ENCODE data around the gene PCNX1. TPM values are rescaled to one million over a fixed set of nuclear protein-coding genes. Genes with fewer than 3 reads are reported as not detected.

The PCNX1 gene
- total RNA-seq, 1 donor from 2014 or later = 46.5 TPM

DNA sequence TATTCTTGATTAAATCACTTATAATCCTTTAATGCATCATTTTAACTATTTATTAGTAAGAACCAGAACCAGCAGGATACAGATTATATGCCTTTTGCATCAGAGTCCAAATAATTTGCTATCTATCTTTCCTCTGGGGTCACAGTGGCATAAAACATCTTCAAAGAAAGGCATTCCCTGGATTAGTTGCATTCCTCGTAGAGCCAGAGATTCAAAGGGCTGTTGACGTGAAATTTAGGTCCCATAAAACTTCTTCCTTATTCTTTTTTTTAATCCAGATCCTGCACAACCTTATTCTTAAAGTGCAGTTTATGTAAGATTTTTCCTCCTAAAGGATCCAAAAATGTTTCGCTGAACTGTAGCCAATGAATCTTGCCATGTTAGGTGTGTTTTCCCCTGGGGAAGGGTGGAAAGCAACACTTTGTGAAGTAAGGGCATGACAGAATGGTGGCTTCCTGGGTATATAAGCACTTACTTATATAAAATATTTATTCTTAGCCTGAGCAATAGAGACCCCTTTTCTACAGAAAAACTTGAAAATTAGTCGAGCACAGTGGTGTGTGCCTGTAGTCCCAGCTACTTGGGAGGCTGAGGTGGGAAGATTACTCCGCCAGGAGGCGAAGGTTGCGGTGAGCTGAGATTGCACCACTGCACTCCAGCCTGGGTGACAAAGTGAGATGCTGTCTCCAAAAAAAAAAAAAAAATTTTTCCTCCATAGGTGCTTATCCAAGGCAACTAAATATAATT, 208.7 kb downstream of the PCNX1 start:
- Histone ChIP-seq H3K27ac (no peak overlapping the region), H3K36me3 (peaks cover 29% of the 10 kb centered on the region), H3K9me3 (no peaks in the 10 kb centered on the region), H3K4me3 (no peak overlapping the region), H3K27me3 (no peaks in the 10 kb centered on the region), H3K4me1 (no peaks in the 10 kb centered on the region)
- TF ChIP-seq, protein P1, sequence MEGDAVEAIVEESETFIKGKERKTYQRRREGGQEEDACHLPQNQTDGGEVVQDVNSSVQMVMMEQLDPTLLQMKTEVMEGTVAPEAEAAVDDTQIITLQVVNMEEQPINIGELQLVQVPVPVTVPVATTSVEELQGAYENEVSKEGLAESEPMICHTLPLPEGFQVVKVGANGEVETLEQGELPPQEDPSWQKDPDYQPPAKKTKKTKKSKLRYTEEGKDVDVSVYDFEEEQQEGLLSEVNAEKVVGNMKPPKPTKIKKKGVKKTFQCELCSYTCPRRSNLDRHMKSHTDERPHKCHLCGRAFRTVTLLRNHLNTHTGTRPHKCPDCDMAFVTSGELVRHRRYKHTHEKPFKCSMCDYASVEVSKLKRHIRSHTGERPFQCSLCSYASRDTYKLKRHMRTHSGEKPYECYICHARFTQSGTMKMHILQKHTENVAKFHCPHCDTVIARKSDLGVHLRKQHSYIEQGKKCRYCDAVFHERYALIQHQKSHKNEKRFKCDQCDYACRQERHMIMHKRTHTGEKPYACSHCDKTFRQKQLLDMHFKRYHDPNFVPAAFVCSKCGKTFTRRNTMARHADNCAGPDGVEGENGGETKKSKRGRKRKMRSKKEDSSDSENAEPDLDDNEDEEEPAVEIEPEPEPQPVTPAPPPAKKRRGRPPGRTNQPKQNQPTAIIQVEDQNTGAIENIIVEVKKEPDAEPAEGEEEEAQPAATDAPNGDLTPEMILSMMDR (IDR thresholded peaks at IDR 0.05) = no peak
- ATAC-seq (no peak), DNase-seq (no peak)
- intact Hi-C loops (cut with DNase I) = no loop called here

DNA sequence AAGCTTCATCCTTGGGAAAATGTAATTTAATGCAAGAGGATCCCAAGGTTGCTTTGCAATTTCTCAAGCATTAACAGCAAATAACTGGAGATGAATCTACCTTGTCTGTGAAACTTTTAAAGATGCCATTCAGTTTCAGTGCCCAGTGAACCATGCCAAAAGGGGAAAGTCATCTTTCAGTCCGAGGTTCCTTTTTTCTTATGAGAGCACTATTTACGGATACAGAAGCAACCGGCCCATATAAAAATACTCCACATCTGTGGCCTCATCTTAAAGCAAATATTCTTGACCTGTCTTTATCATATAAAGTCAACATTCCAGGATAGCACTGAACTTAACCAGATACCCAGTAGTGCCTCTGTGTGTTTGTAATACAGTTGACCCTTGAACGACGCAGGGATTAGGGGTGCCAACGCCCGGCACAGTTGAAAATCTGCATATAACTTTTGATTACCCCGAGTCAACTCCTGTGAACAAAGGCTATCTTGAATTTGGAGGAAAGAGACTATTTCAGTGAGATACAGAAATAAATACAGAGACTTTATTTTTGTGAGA, 209.4 kb downstream of the PCNX1 start:
- TF ChIP-seq, protein P1 (IDR thresholded peaks at IDR 0.05) = no peak
- Histone ChIP-seq H3K4me3 (no peak overlapping the region), H3K9me3 (no peaks in the 10 kb centered on the region), H3K27me3 (no peaks in the 10 kb centered on the region), H3K4me1 (no peaks in the 10 kb centered on the region), H3K36me3 (peaks cover 23% of the 10 kb centered on the region), H3K27ac (no peak overlapping the region)
- ATAC-seq = no peak
- intact Hi-C loops (cut with DNase I) = no loop called here
- no peak for DNase-seq

DNA sequence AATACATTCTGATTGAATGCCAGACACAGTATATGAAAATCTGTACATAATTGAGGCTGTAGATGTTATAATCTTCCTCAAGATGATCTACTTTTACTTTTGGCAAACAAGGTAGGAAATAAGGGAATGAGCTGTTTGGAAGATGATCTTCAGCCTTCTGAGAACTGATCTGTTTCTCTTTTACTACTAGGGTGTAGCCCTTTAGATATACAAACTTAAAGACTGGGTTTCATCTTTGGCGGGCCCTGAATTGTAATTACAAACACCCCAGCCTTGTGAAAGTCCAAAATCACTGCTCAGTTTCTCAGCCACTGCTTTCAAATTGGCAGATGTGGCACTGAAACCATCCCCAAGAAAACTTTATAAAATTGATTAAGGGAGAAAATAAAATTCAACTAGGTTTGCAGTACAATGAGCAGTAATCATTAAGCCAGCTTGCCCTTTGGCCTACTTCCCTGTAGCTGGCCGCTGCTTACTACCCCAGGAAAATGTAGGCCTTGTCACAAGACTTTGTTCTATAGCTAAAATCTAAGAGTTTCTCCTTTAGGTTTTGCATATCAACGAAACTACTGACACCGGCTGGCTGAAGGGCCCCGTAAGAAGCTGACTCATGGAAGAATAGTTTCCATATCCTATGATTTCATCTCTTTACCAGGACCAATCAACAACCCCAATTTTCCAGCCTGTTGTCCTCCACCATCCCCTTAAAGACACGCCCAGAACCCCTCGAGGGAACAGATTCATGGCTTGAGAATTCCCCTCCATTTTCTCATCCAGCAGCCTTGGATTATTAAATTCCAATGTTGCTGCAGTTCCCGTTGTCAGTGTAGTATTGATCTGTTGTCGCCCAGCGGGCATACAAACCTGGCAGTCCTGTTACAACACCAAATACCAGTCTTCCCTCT, 210.8 kb downstream of the PCNX1 start:
- H3K9me3 ChIP-seq = no peaks in the 10 kb centered on the region
- H3K4me3 ChIP-seq = no peak overlapping the region
- H3K27me3 ChIP-seq = no peaks in the 10 kb centered on the region
- no peaks in the 10 kb centered on the region for H3K4me1 ChIP-seq
- ATAC-seq = no peak
- TF ChIP-seq, protein P1 (IDR thresholded peaks at IDR 0.05) = no peak
- peaks cover 11% of the 10 kb centered on the region for H3K36me3 ChIP-seq
- DNase-seq = no peak
- intact Hi-C loops (cut with DNase I) = no loop called here
- no peak overlapping the region for H3K27ac ChIP-seq

DNA sequence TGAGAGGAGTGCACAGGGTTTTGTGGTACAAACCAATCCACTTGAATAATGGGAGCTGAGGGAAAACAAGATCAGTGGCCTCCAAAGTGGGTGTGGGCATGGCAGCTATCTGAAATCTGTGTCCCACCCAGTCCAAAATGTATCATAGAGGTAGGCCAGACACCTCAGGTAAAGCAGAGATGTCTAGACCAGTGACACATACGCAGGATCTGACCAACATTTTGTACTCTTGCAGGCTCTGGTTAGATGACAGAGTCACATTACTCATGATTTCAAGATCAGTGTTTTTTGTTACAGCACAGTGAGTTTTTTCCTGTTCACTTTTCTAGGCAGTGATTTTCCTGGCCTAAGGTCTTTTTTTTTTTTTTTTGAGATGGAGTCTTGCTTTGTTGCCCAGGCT, 211.8 kb downstream of the PCNX1 start:
- ATAC-seq = no peak
- Histone ChIP-seq H3K9me3 (no peaks in the 10 kb centered on the region), H3K4me1 (no peaks in the 10 kb centered on the region), H3K27me3 (no peaks in the 10 kb centered on the region), H3K36me3 (peaks cover 4% of the 10 kb centered on the region), H3K4me3 (no peak overlapping the region), H3K27ac (no peak overlapping the region)
- no peak for DNase-seq
- TF ChIP-seq, protein P1 (IDR thresholded peaks at IDR 0.05) = no peak
- intact Hi-C loops (cut with DNase I) = no loop called here

DNA sequence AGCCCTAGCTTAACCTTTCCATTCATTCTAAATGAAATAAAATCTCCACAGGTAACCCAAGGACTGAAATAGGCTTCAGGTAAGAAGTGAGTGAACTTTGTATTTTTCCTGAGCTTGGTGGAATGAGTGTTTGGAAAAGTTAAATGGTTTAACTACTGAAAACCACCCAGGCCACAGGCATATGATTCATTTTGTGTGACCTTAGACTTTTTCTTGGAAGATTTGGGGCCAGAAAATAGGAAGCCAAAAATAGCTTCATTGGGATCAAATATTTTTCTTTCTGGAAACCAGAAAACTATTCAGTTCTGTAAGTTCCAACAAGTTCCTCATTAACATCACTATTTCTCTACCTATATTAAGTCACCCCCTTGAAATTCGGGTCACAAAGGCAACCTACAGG, 212.6 kb downstream of the PCNX1 start:
- Histone ChIP-seq H3K9me3 (no peaks in the 10 kb centered on the region), H3K27ac (no peak overlapping the region), H3K27me3 (no peaks in the 10 kb centered on the region), H3K4me3 (no peak overlapping the region), H3K36me3 (no peaks in the 10 kb centered on the region), H3K4me1 (no peaks in the 10 kb centered on the region)
- DNase-seq = no peak
- TF ChIP-seq, protein P1 (IDR thresholded peaks at IDR 0.05) = no peak
- no peak for ATAC-seq
- intact Hi-C loops (cut with DNase I) = no loop called here
